ENCODE data around the gene TOX2.

- TF ChIP-seq, protein P1, sequence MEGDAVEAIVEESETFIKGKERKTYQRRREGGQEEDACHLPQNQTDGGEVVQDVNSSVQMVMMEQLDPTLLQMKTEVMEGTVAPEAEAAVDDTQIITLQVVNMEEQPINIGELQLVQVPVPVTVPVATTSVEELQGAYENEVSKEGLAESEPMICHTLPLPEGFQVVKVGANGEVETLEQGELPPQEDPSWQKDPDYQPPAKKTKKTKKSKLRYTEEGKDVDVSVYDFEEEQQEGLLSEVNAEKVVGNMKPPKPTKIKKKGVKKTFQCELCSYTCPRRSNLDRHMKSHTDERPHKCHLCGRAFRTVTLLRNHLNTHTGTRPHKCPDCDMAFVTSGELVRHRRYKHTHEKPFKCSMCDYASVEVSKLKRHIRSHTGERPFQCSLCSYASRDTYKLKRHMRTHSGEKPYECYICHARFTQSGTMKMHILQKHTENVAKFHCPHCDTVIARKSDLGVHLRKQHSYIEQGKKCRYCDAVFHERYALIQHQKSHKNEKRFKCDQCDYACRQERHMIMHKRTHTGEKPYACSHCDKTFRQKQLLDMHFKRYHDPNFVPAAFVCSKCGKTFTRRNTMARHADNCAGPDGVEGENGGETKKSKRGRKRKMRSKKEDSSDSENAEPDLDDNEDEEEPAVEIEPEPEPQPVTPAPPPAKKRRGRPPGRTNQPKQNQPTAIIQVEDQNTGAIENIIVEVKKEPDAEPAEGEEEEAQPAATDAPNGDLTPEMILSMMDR (IDR thresholded peaks at IDR 0.05; ENCODE audit: insufficient read depth, low read depth, low read length), result no peak
- no peak for TF ChIP-seq EZH2 (IDR thresholded peaks at IDR 0.05; ENCODE audit: insufficient read depth, low read length)
Measured at GRCh38 chr20:44073675-44074071, 159.0 kb downstream of the TOX2 start.
